Adrenal gland (tissue), 12 donors: ENCODE measurements around the gene RPS6KA2. TPM values are rescaled to one million over a fixed set of nuclear protein-coding genes. Genes with fewer than 3 reads are reported as not detected.

Experiments
- DNase-seq, 7 donors: peaks; one replicate each; pipeline ENCODE4 v3.0.0-alpha.2; 2019 to 2020
- H3K27ac ChIP-seq, 5 donors: fragments of 200-600 bp; sonication (generic) in 4 of 5; 1 replicate in 3 of 5; 2 replicates in 2 of 5; pipeline versions ENCODE4 v1.5.1 to v1.8.0; 2016 to 2020; ENCODE audit warnings: mild to moderate bottlenecking in 1 of 5
- H3K27me3 ChIP-seq: fragments of 200-600 bp; 2 replicates; pipeline ENCODE4 v1.8.0; 2021
- H3K36me3 ChIP-seq, 2 donors: fragments of 200-600 bp; replicated peaks in 1 of 2; 1 replicate in 1 of 2; 2 replicates in 1 of 2; pipeline versions ENCODE4 v1.5.1 to v1.8.0; 2018 to 2022
- H3K4me1 ChIP-seq, 2 donors: fragments of 200-600 bp; replicated peaks in 1 of 2; 1 replicate in 1 of 2; 2 replicates in 1 of 2; pipeline versions ENCODE4 v1.5.1 to v1.8.0; 2018 to 2021
- H3K4me3 ChIP-seq, 4 donors: fragments of 200-600 bp; sonication (generic) in 3 of 4; one replicate each; pipeline ENCODE4 v1.5.1; 2016 to 2018
- H3K9me3 ChIP-seq, 3 donors: fragments of 200-600 bp; sonication (generic) in 1 of 3; replicated peaks in 1 of 3; 1 replicate in 2 of 3; 2 replicates in 1 of 3; pipeline versions ENCODE4 v1.5.1 to v1.8.0; 2016 to 2021
- CTCF ChIP-seq, 6 experiments: fragments of 450-650 bp in 4 of 6; fragments of 200-600 bp in 2 of 6; sonication (generic) in 1 of 6; IDR thresholded peaks; 1 replicate in 5 of 6; 2 replicates in 1 of 6; pipeline versions ENCODE4 v1.5.1 to v1.8.0; 2016 to 2021; ENCODE audit warnings: antibody characterized with exemption in 6 of 6, mild to moderate bottlenecking in 2 of 6, moderate library complexity in 1 of 6
- POLR2A ChIP-seq, 2 donors: fragments of 450-650 bp; IDR thresholded peaks; one replicate each; pipeline ENCODE4 v1.6.1; 2017; ENCODE audit warnings: antibody characterized with exemption in 2 of 2, mild to moderate bottlenecking in 2 of 2, moderate library complexity in 1 of 2
- WGBS, 4 donors: extraction: QIAGEN DNeasy Blood & Tissue Kit in 2 of 4; methylation state at CpG; one replicate each; pipeline versions ENCODE4 v1.1.5 to v1.1.7; 2013 to 2017; 5-methylcytosine and 5-hydroxymethylcytosine counted together
- intact Hi-C, 2 donors: fragments of 100-400 bp; cut with DNase I; formaldehyde crosslinking; loops; one replicate each; pipeline versions ENCODE4 v1.14.1 to v1.15.0; 2022 to 2023
- polyA plus RNA-seq, 3 donors: library from polyadenylated mRNA; stranded (reverse); fragments of 200-250 nt in 2 of 3; fragments of 350-450 nt in 1 of 3; fragmentation: Illumina TruSeq in 1 of 3; extraction: RNeasy Lipid Tissue Mini Kit (QIAGEN cat#74804) in 1 of 3; gene quantifications; one replicate each; pipeline ENCODE4 v1.2.3, GENCODE V29; 2013 to 2014
- total RNA-seq, 9 donors: library from RNA; depleted of rRNA in 4 of 9; stranded (reverse); fragments of >200 nt in 4 of 9; fragments of 120-200 nt in 1 of 9; fragmentation: NEBNext Ultra II Directional in 1 of 9; extraction: Animal tissue kit (Norgen Biotek cat#: 25700) in 1 of 9; gene quantifications; one replicate each; pipeline versions ENCODE4 v1.1.0 to v1.2.4, GENCODE V29; 2013 to 2023
- donor health status: healthy with polysubstance abuse.
- donor health status: Bipolar disorder and iron deficiency.
- donor health status: DM: yes; HTN: yes; CAD: no.
- donor health status: DM: no; HTN: no; CAD: no.
- donor health status: DM: no; HTN: no; CAD: no.
- donor health status: DM: yes; HTN: yes; CAD: no.

RPS6KA2 gene
- total and polyA plus RNA-seq, 12 donors, result 7.0 to 40.4 (median 26.2) TPM

DNA sequence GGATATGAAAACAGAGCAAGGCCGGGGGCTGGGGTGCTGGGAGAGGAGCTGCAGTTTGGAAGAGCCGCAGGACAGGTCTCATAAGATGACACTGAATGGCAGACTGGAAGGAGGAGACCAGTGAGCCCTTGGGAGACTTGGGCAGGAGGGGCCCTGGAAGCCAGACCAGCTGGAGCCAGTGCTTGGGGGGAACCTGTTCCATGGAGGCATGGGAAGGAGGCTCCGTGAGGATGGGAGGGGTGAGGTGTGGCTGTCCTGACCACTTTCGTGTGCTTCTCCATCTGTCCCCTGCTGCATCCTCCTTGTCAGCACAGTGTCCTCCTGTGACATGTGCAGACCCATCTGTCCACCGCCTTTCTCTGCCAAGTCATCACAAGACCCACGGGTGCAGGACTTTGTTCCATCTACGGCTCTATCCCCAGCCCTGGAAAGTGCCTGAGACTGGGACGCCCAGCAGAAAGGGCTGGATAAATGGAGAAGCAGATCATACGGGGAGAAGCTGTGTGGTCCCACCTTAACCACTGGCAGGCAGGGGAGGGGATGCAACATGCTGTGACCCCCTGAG is 159.5 kb downstream of the RPS6KA2 start:
- no peak for DNase-seq
- Histone ChIP-seq H3K4me1 (no peaks in the 10 kb centered on the region), H3K27me3 (no peaks in the 10 kb centered on the region), H3K36me3 (peaks cover 0 to 3% of the 10 kb centered on the region in 2 donors), H3K4me3 (no peak overlapping the region), H3K27ac (no peak overlapping the region), H3K9me3 (no peaks in the 10 kb centered on the region)
- TF ChIP-seq POLR2A (IDR thresholded peaks at IDR 0.05), result no peak
- TF ChIP-seq CTCF (IDR thresholded peaks at IDR 0.05), result no peak
- WGBS, 4 donors, result 89 to 94% (median 92%) methylated on average over 9 of the region's 9 CpGs
- intact Hi-C loops, result no loop called here

- H3K9me3 ChIP-seq, result no peaks in the 10 kb centered on the region
- no peaks in the 10 kb centered on the region for H3K4me1 ChIP-seq
- no peak for DNase-seq
- H3K27me3 ChIP-seq, result no peaks in the 10 kb centered on the region
- peaks cover 0 to 3% of the 10 kb centered on the region in 2 donors for H3K36me3 ChIP-seq
- no peak overlapping the region for H3K27ac ChIP-seq
- WGBS, 4 donors, result 58 to 81% (median 74%) methylated on average over 8 to 9 of the region's 9 CpGs
- no peak for TF ChIP-seq CTCF (IDR thresholded peaks at IDR 0.05)
- no peak for TF ChIP-seq POLR2A (IDR thresholded peaks at IDR 0.05)
- H3K4me3 ChIP-seq, result no peak overlapping the region
- intact Hi-C loops, result no loop called here
Observed at GRCh38 chr6:166466178-166467122, 160.6 kb downstream of the RPS6KA2 start.

- H3K27me3 ChIP-seq, result no peaks in the 10 kb centered on the region
- H3K36me3 ChIP-seq, result peaks cover 0 to 3% of the 10 kb centered on the region in 2 donors
- H3K4me3 ChIP-seq, result no peak overlapping the region
- no peaks in the 10 kb centered on the region for H3K9me3 ChIP-seq
- TF ChIP-seq CTCF (IDR thresholded peaks at IDR 0.05) (no peak), POLR2A (IDR thresholded peaks at IDR 0.05) (no peak)
- WGBS, 4 donors, result 82 to 89% (median 86%) methylated on average over 11 of the region's 11 CpGs
- intact Hi-C loops, result no loop called here
- DNase-seq, result no peak
- H3K4me1 ChIP-seq, result no peaks in the 10 kb centered on the region
- no peak overlapping the region for H3K27ac ChIP-seq
Observed at GRCh38 chr6:166465671-166466087, 161.4 kb downstream of the RPS6KA2 start.

GRCh38 chr6:166465003-166465399 is 162.1 kb downstream of the RPS6KA2 start:
- DNase-seq, result no peak
- no peak overlapping the region for H3K4me3 ChIP-seq
- TF ChIP-seq POLR2A (IDR thresholded peaks at IDR 0.05) (no peak), CTCF (IDR thresholded peaks at IDR 0.05) (no peak)
- H3K9me3 ChIP-seq, result no peaks in the 10 kb centered on the region
- H3K27me3 ChIP-seq, result no peaks in the 10 kb centered on the region
- WGBS, 4 donors, result 80 to 83% (median 81%) methylated on average over 5 of the region's 5 CpGs
- intact Hi-C loops, result no loop called here
- H3K27ac ChIP-seq, result no peak overlapping the region
- no peaks in the 10 kb centered on the region for H3K4me1 ChIP-seq
- peaks cover 0 to 3% of the 10 kb centered on the region in 2 donors for H3K36me3 ChIP-seq
